Uterus (tissue), 4 donors: ENCODE data around the gene USP31. TPM values are rescaled to one million over a fixed set of nuclear protein-coding genes. Genes with fewer than 3 reads are reported as not detected.
"Not testable (repeated sequence)": the region's sequence is repeated elsewhere in the genome, so short reads cannot be mapped to it uniquely, and the experiment has no call there.

Source experiments
- DNase-seq, 2 donors: peaks; one replicate each; pipeline ENCODE4 v3.0.0-alpha.2; 2019 to 2020
- H3K27ac ChIP-seq, 2 donors: fragments of 200-600 bp; sonication (generic); 1 replicate in 1 of 2; 2 replicates in 1 of 2; pipeline ENCODE4 v1.5.1; 2016 to 2018
- H3K27me3 ChIP-seq, 2 donors: fragments of 200-600 bp; sonication (generic); one replicate each; pipeline ENCODE4 v1.5.1; 2018 to 2019; ENCODE audit warnings: control low read depth in 1 of 2
- H3K36me3 ChIP-seq, 2 donors: fragments of 200-600 bp; sonication (generic); one replicate each; pipeline ENCODE4 v1.5.1; 2019; ENCODE audit warnings: control low read depth in 1 of 2
- H3K4me1 ChIP-seq, 2 donors: fragments of 200-600 bp; sonication (generic); one replicate each; pipeline ENCODE4 v1.5.1; 2018 to 2019; ENCODE audit warnings: control low read depth in 1 of 2
- H3K4me3 ChIP-seq, 2 donors: fragments of 200-600 bp; sonication (generic); 1 replicate in 1 of 2; 2 replicates in 1 of 2; pipeline ENCODE4 v1.5.1; 2018 to 2019; ENCODE audit warnings: mild to moderate bottlenecking in 1 of 2
- H3K9me3 ChIP-seq, 2 donors: fragments of 200-600 bp; sonication (generic); one replicate each; pipeline ENCODE4 v1.5.1; 2019; ENCODE audit warnings: control low read depth in 1 of 2
- POLR2A ChIP-seq, 2 donors: fragments of 450-650 bp; IDR thresholded peaks; one replicate each; pipeline ENCODE4 v1.6.1; 2016; ENCODE audit warnings: antibody characterized with exemption in 2 of 2, mild to moderate bottlenecking in 1 of 2, moderate library complexity in 1 of 2
- intact Hi-C: fragments of 100-400 bp; cut with DNase I; formaldehyde crosslinking; loops from one replicate; pipeline ENCODE4 v1.15.1; 2023; ENCODE audit warnings: low total_unique reads
- total RNA-seq, 4 donors: library from RNA; depleted of rRNA in 3 of 4; stranded (reverse); fragments of >200 nt in 3 of 4; gene quantifications; one replicate each; pipeline versions ENCODE4 v1.1.0 to v1.2.4, GENCODE V29; 2014 to 2023
- TF ChIP-seq, protein P1 (sequence below), 4 experiments: fragments of 200-600 bp in 2 of 4; fragments of 450-650 bp in 2 of 4; sonication (generic) in 2 of 4; IDR thresholded peaks; one replicate each; pipeline ENCODE4 v1.5.1; 2016 to 2019; ENCODE audit warnings: antibody characterized with exemption in 4 of 4, mild to moderate bottlenecking in 2 of 4, moderate library complexity in 1 of 4
- donor health status: DM: yes; HTN: yes; CAD: no.

Gene USP31
- total RNA-seq, 4 donors from 2014 or later = 11.8 to 62.0 (median 28.2) TPM

DNA sequence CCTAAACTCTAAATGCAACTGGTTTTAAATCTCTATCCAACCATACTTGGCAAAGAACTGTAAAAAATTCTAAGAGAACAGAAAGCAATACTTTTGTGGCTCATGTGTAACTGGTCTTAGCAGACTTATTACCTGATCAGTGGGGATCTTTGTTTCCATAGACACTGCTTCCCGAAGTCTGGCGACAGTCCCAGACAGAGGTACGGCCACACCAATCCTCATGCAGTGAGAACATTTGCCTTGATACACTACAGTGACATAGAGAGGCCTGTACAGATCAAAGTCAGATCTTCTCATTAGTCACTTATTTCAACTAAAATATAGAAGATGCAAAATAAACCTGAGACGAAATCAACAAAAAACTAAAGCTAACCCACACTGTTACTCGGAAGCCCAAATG lies 43.9 kb downstream of the USP31 start:
- no peak for TF ChIP-seq POLR2A (IDR thresholded peaks at IDR 0.05)
- TF ChIP-seq, protein P1, sequence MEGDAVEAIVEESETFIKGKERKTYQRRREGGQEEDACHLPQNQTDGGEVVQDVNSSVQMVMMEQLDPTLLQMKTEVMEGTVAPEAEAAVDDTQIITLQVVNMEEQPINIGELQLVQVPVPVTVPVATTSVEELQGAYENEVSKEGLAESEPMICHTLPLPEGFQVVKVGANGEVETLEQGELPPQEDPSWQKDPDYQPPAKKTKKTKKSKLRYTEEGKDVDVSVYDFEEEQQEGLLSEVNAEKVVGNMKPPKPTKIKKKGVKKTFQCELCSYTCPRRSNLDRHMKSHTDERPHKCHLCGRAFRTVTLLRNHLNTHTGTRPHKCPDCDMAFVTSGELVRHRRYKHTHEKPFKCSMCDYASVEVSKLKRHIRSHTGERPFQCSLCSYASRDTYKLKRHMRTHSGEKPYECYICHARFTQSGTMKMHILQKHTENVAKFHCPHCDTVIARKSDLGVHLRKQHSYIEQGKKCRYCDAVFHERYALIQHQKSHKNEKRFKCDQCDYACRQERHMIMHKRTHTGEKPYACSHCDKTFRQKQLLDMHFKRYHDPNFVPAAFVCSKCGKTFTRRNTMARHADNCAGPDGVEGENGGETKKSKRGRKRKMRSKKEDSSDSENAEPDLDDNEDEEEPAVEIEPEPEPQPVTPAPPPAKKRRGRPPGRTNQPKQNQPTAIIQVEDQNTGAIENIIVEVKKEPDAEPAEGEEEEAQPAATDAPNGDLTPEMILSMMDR (IDR thresholded peaks at IDR 0.05) = no peak
- DNase-seq = no peak
- H3K27ac ChIP-seq = peak overlapping the region in 1 of 2 donors; percentile 72
- H3K4me1 ChIP-seq = peaks cover 0 to 4% of the 10 kb centered on the region in 2 donors
- no peaks in the 10 kb centered on the region for H3K36me3 ChIP-seq
- intact Hi-C loops = no loop called here
- no peaks in the 10 kb centered on the region for H3K9me3 ChIP-seq
- no peaks in the 10 kb centered on the region for H3K27me3 ChIP-seq
- H3K4me3 ChIP-seq = no peak overlapping the region

DNA sequence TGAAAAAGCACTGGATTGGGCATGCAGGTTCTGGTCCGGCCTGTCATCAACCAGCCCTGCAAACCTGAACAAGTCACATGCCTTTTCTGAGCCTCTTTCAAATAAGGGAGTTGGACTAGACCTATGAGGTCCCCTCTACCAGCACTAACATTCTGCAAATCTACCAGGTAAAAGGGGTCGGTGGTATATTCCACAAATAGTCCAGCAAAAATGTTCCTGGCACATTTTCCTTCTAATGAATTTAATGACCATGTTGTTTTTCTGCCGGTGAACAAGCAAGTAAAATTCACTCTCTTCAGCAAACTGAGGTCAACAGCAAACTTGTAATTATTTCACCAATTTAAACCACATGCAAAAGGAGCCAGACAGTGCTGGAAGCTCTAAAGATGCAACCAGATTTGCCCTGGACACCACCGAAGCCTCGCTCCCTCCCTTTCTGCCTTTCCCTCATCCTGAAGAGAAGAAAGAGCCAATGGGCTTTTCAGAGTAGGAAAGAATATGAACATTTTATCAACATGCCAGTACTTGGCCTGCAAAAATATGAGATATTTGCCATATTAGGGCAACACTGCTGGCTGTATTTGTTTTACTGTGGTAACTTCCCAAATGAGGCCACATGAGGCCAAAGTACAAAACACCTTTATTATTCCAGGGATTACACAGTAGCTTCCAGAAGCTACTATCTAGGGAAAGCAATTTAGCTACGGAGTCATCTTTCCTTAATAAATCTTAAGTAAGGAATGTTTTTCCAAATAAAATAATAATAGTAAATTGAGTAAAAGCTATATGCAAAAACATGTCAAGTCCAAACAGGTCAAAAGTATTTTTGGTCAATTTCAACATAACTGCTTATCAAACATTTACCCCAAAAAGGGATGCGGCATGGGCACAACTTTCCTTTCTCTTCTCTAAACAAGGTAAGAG lies 45.0 kb downstream of the USP31 start:
- intact Hi-C loops = no loop called here
- Histone ChIP-seq H3K27me3 (no peaks in the 10 kb centered on the region), H3K27ac (peak overlapping the region; percentile 37 to 72), H3K36me3 (no peaks in the 10 kb centered on the region), H3K4me1 (peaks cover 0 to 4% of the 10 kb centered on the region in 2 donors), H3K4me3 (no peak overlapping the region), H3K9me3 (no peaks in the 10 kb centered on the region)
- DNase-seq = no peak
- TF ChIP-seq, protein P1 (IDR thresholded peaks at IDR 0.05) = no peak
- TF ChIP-seq POLR2A (IDR thresholded peaks at IDR 0.05) = no peak

DNA sequence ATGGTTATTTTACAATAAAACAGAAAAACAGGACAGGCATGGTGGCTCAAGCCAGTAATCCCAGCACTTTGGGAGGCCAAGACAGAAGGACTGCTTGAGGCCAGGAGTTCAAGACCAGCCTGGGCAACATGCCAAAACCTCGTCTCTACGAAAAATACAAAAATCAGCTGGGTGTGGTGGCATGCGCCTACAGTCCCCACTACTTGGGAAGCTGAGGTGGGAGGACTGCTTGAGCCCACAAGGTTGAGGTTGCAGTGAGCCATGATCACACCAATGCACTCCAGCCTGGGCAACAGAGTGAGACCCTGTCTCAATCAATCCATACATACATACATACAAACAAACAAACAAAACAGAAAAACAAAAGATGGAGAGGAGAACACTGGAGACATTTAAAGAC lies 45.6 kb downstream of the USP31 start:
- H3K4me1 ChIP-seq = peaks cover 0 to 4% of the 10 kb centered on the region in 2 donors
- no peak for DNase-seq
- no peaks in the 10 kb centered on the region for H3K27me3 ChIP-seq
- intact Hi-C loops = no loop called here
- H3K4me3 ChIP-seq = no peak overlapping the region
- TF ChIP-seq POLR2A (IDR thresholded peaks at IDR 0.05) = no peak
- TF ChIP-seq, protein P1 (IDR thresholded peaks at IDR 0.05) = no peak
- H3K27ac ChIP-seq = peak overlapping the region; percentile 37 to 72
- no peaks in the 10 kb centered on the region for H3K36me3 ChIP-seq
- no peaks in the 10 kb centered on the region for H3K9me3 ChIP-seq

DNA sequence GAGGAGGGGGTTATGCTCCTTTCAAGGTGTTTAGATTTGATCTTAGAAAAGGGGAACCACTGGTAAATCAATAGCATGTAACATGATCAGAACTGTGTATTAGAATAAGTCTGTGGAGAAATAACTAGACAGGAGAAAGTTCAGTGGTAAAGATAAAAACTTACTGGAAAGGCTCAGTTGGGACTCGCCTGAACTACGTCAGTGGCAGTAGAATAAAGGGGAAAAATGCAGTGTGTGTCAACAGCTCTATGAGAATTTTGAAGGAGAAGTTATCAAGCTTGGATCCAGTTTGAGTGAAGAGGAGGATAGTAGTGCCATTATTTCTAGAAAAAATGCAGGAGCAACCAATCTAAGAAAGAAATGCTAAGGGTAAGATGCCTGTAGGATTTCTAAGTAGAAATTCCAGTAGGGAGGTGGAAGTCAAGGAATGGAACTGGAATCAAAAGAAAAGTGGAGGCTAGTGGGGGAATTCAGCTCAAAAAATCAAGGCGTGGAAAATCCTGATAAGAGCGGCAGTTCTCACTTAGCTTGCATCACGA lies 48.2 kb downstream of the USP31 start:
- H3K9me3 ChIP-seq = no peaks in the 10 kb centered on the region
- DNase-seq = no peak
- no peak for TF ChIP-seq POLR2A (IDR thresholded peaks at IDR 0.05)
- TF ChIP-seq, protein P1 (IDR thresholded peaks at IDR 0.05) = no peak
- H3K36me3 ChIP-seq = no peaks in the 10 kb centered on the region
- H3K4me3 ChIP-seq = no peak overlapping the region
- intact Hi-C loops = no loop called here
- H3K27ac ChIP-seq = no peak overlapping the region
- H3K4me1 ChIP-seq = peaks cover 0 to 4% of the 10 kb centered on the region in 2 donors
- H3K27me3 ChIP-seq = no peaks in the 10 kb centered on the region

DNA sequence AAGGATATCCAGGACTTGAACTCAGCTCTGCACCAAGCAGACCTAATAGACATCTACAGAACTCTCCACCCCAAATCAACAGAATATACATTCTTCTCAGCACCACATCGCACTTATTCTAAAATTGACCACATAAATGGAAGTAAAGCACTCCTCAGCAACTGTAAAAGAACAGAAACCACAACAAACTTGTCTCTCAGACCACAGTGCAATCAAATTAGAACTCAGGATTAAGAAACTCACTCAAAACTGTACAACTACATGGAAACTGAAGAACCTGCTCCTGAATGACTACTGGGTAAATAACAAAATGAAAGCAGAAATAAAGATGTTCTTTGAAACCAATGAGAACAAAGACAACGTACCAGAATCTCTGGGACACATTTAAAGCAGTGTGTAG lies 52.8 kb downstream of the USP31 start:
- H3K36me3 ChIP-seq, H3K4me3 ChIP-seq, H3K9me3 ChIP-seq, H3K4me1 ChIP-seq, DNase-seq, intact Hi-C loops, H3K27me3 ChIP-seq, H3K27ac ChIP-seq: not testable (repeated sequence)

DNA sequence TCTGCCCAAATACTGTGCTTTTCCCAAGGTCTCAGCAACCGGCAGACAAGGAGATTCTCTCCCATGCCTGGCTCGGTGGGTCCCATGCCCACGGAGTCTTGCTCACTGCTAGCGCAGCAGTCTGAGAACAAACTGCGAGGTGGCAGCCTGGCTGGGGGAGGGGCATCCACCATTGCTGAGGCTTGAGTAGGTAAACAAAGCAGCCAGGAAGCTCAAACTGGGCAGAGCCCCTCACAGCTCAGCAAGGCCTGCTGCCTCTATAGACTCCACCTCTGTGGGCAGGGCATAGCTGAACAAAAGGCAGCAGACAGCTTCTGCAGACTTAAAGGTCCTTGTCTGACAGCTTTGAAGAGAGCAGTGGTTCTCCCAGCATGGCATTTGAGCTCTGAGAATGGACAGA lies 55.1 kb downstream of the USP31 start:
- intact Hi-C loops, H3K9me3 ChIP-seq, H3K4me1 ChIP-seq, H3K4me3 ChIP-seq, DNase-seq, H3K27ac ChIP-seq, H3K27me3 ChIP-seq, H3K36me3 ChIP-seq: not testable (repeated sequence)
